GM23248 (cell line): Measurements from ENCODE around the gene CUX1.

ENCODE experiments used
- EZH2 ChIP-seq: fragments of 200-600 bp; sonication (generic); IDR thresholded peaks from 2 replicates; pipeline ENCODE4 v1.6.1; 2018; ENCODE audit warnings: antibody characterized with exemption, mild to moderate bottlenecking; ENCODE audit not compliant: insufficient read depth, poor library complexity, severe bottlenecking
- EZH2phosphoT487 ChIP-seq: fragments of 200-600 bp; sonication (generic); IDR thresholded peaks from 2 replicates; pipeline ENCODE4 v1.6.1; 2018; ENCODE audit warnings: antibody characterized with exemption, moderate library complexity, mild to moderate bottlenecking, low read depth; ENCODE audit not compliant: insufficient read depth

DNA sequence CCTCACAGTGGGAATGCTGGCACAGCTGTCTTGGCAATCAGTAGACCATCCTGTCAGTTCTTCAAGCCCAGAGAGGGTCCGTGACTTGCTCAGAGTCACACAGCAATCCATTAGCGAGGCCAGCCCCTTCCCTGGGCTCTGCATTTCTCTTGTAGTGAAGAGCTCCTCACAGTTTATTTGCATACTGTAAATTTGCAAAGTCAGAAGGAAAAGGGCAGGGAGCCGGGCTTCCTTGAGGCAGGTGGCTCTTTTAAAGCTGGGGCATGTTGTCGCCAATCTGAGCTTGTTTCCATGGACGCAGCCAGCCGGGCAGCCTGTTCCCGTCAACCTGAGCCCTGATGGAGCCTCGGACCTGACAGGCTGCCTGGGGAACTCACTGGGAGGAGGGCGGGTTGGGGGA, 123.4 kb downstream of the CUX1 start:
- TF ChIP-seq EZH2 (no peak), EZH2phosphoT487 (no peak)
